Activated naive CD4-positive, alpha-beta T cell treated with anti-CD3 and anti-CD28 coated beads, Interleukin-2, amount 10 ng/mL, durations not matched to agents 5 hours and 36 hours (primary cell): Measurements from ENCODE around the gene MACO1. TPM values are rescaled to one million over a fixed set of nuclear protein-coding genes. Genes with fewer than 3 reads are reported as not detected.

Experiments
- total RNA-seq, 2 experiments: library from RNA; stranded (reverse); gene quantifications; one replicate each; pipeline ENCODE4 v1.2.3, GENCODE V29; 2021

Gene MACO1, protein sequence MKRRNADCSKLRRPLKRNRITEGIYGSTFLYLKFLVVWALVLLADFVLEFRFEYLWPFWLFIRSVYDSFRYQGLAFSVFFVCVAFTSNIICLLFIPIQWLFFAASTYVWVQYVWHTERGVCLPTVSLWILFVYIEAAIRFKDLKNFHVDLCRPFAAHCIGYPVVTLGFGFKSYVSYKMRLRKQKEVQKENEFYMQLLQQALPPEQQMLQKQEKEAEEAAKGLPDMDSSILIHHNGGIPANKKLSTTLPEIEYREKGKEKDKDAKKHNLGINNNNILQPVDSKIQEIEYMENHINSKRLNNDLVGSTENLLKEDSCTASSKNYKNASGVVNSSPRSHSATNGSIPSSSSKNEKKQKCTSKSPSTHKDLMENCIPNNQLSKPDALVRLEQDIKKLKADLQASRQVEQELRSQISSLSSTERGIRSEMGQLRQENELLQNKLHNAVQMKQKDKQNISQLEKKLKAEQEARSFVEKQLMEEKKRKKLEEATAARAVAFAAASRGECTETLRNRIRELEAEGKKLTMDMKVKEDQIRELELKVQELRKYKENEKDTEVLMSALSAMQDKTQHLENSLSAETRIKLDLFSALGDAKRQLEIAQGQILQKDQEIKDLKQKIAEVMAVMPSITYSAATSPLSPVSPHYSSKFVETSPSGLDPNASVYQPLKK
- 10 to 100 TPM; 23.3 to 24.0 TPM for total RNA-seq

DNA sequence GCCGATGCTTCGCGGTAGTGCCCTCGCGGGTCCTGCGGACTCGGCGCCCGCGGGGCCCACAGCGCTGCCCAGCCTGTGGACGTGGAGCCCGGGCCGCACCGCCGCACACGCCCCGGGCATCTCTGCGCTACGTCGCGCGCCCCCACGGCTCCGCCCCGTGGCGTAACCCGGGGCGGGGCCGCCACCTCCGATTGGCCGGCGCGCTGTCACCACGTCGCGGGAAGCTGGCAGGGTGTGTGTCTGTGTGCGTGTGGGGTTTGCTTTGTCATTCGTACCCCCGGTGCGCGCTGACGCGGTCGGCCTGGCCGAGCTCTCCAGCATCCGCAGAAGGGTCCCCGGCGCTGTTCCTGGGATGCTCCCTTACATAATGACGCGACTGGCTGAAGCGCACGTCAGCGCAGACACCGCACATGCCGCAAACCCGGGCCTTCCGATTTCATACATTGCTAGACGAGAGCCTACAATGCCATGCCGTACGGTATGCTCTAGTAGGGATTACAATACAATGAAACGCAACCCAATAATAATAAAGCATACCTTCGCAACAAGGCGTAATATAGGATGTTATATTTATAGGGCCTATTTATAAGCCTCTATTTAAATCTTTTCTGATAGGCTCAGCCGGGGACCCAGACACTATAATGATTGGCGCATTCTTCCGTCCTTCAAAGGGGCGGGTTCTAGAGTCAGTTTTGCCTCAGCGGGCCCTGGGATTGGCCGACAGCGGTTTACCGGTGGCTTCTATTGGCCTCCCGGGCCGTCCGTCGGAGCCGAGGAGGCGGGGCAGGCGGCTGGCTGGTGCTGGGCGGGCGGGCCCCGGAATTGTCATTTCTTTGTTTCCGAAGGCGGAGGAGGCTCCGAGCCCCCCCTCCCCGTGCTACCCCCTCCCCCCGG, at the start of gene MACO1:
Gene MACO1, plus strand, starts transcription at position 825 of the 894 bp plus-strand sequence. CDS start 202 bp downstream, outside the sequence.

DNA sequence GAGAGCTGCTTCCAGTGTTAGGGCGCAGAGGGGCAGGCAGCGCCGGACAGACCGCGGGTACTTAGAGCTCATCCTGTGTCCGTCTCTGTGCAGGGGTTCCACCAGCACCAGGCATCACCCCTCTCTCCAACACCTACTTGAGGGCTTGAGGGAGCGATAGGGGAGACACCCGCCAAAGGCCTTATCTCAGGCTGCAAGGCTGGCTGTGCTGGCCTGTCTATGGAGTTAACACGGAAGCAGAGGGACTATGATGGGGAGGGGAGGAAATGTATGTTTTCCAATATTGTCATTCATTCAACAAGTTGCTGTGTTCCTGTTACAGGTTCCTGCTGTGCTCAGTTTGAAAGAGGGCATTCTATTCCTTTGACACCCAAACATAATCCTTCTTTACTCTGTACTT, 10.0 kb upstream of the MACO1 start, which contains the start of gene RHCE:
Gene RHCE, minus strand, starts transcription at position 111 of the 400 bp plus-strand sequence. Its CDS starts 39 bp downstream, at position 72.

DNA sequence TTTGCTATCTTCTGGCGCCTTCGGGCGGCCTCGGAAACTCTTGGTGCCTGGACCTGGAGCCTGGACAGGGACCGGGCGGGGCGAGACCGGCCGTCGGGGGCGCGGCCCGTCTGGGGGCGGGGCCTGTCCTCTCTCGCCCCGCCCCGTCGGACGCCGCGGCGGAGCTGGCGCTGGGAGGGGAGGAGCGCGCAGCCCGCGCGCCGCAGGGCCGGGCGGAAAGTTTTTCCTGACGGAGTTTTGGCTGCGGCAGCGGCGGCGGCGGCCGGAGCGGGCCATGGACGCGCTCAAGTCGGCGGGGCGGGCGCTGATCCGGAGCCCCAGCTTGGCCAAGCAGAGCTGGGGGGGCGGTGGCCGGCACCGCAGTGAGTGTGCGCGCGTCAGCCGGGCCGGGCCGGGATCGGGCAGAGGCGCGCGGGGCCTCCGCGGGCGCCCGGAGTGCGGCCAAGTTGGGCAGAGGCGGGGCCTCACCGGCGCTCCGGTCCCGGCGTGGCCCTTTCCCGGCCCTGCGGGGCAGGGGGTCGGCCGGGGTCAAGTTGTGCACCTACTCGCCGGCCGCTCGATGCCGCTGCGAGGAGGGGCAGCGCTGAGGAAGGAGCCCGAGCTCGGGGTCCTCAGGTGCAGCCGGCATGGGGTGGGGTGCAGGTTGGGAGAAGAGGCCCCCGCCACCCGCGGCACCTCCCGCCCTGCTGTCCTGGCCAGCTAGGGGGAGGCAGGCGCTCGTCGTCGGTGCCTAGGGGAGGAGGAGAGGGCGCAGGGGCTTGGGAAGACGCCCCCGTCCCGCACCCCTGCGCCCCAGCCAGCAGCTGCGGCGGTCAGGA, 112.9 kb downstream of the MACO1 start, which contains the start of gene LDLRAP1:
Gene LDLRAP1, plus strand, starts transcription at position 182 of the 818 bp plus-strand sequence. Its CDS starts 93 bp downstream, at position 275.

Other genes with a start within 250 kb of the MACO1 start
- gene SYF2, start 198.4 kb upstream of the MACO1 start, total RNA-seq = 10 to 100 TPM; 56.1 to 60.7 TPM
- gene RSRP1, start 183.4 kb upstream of the MACO1 start, total RNA-seq = 100 to 1,000 TPM; 279 to 294 TPM
- not detected for gene RHD, start 158.4 kb upstream of the MACO1 start, total RNA-seq
- 100 to 1,000 TPM; 131 to 138 TPM for gene TMEM50A, start 92.6 kb upstream of the MACO1 start, total RNA-seq
- gene RHCE, start 10.1 kb upstream of the MACO1 start, total RNA-seq = under 1 TPM in 1 of 2 experiments, not detected in 1; 0.10 TPM
- 10 to 100 TPM; 82.5 to 86.3 TPM for gene LDLRAP1, start 112.7 kb downstream of the MACO1 start, total RNA-seq
- gene MAN1C1, start 185.9 kb downstream of the MACO1 start, total RNA-seq = 10 to 100 TPM; 40.9 to 41.0 TPM